IMR-90 (cell line): ENCODE results near the gene MTA3.

Experiments used
- BHLHE40 ChIP-seq: fragments of 150-350 bp; IDR thresholded peaks from 2 replicates; pipeline ENCODE4 v1.6.1; 2016; ENCODE audit warnings: mild to moderate bottlenecking, low read depth, low read length
- CTCF ChIP-seq: conservative IDR thresholded peaks from 2 replicates; pipeline ENCODE4 v1.5.1; 2012; ENCODE audit warnings: mild to moderate bottlenecking, low read depth, low read length, improper control_type of control experiment
- FOS ChIP-seq: fragments of 150-350 bp; IDR thresholded peaks from 2 replicates; pipeline ENCODE4 v1.6.1; 2016; ENCODE audit warnings: low read depth, low read length
- MAFK ChIP-seq: IDR thresholded peaks from 2 replicates; pipeline ENCODE4 v1.6.1; 2012; ENCODE audit warnings: low read depth, low read length, improper control_type of control experiment
- NFE2L2 ChIP-seq: fragments of 150-350 bp; IDR thresholded peaks from 2 replicates; pipeline ENCODE4 v1.6.1; 2016; ENCODE audit warnings: low read depth, mild to moderate bottlenecking, low read length
- POLR2A ChIP-seq: IDR thresholded peaks from 2 replicates; pipeline ENCODE4 v1.6.1; 2012; ENCODE audit warnings: mild to moderate bottlenecking, low read depth, low read length
- RAD21 ChIP-seq: IDR thresholded peaks from 2 replicates; pipeline ENCODE4 v1.6.1; 2012; ENCODE audit warnings: low read length, improper control_type of control experiment
- RCOR1 ChIP-seq: IDR thresholded peaks from 2 replicates; pipeline ENCODE4 v1.6.1; 2012; ENCODE audit warnings: mild to moderate bottlenecking, low read length, improper control_type of control experiment; ENCODE audit not compliant: insufficient replicate concordance
- SMC3 ChIP-seq: fragments of 150-350 bp; IDR thresholded peaks from 2 replicates; pipeline ENCODE4 v1.6.1; 2016; ENCODE audit warnings: low read depth, mild to moderate bottlenecking, antibody characterized with exemption, low read length, moderate library complexity
- USF2 ChIP-seq: fragments of 150-350 bp; IDR thresholded peaks from 2 replicates; pipeline ENCODE4 v1.6.1; 2017; ENCODE audit warnings: mild to moderate bottlenecking, antibody characterized with exemption, low read length, low read depth
- TF ChIP-seq, protein P1 (sequence below): fragments of 150-350 bp; IDR thresholded peaks from 2 replicates; pipeline ENCODE4 v1.6.1; 2016; ENCODE audit warnings: low read depth, mild to moderate bottlenecking, low read length, moderate library complexity, borderline replicate concordance

GRCh38 chr2:42587526-42588117, 19.2 kb downstream of the MTA3 start:
- TF ChIP-seq CTCF: no peak
- TF ChIP-seq, protein P1, sequence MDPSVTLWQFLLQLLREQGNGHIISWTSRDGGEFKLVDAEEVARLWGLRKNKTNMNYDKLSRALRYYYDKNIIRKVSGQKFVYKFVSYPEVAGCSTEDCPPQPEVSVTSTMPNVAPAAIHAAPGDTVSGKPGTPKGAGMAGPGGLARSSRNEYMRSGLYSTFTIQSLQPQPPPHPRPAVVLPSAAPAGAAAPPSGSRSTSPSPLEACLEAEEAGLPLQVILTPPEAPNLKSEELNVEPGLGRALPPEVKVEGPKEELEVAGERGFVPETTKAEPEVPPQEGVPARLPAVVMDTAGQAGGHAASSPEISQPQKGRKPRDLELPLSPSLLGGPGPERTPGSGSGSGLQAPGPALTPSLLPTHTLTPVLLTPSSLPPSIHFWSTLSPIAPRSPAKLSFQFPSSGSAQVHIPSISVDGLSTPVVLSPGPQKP: no peak
- TF ChIP-seq POLR2A: no peak
- TF ChIP-seq SMC3: no peak
- no peak for TF ChIP-seq NFE2L2
- no peak for TF ChIP-seq FOS
- no peak for TF ChIP-seq RCOR1
- TF ChIP-seq RAD21: no peak
- TF ChIP-seq MAFK: no peak
- no peak for TF ChIP-seq USF2
- no peak for TF ChIP-seq BHLHE40
